ENCODE data around the gene VGLL4. TPM values are rescaled to one million over a fixed set of nuclear protein-coding genes. Genes with fewer than 3 reads are reported as not detected.
"Not testable (repeated sequence)": the region's sequence is repeated elsewhere in the genome, so short reads cannot be mapped to it uniquely, and the experiment has no call there.

The VGLL4 gene
- total RNA-seq, 2 experiments from 2014 or later: 37.1 TPM

GRCh38 chr3:11521167-11521566 lies 122.5 kb downstream of the VGLL4 start:
- ATAC-seq: no peak
- CTCF ChIA-PET: no interaction called here

GRCh38 chr3:11517601-11518000 lies 126.1 kb downstream of the VGLL4 start:
- ATAC-seq: no peak
- Mint-ChIP-seq H3K9me3 (ENCODE audit: insufficient read depth) (no peaks in the 10 kb centered on the region), H3K27ac (no peak overlapping the region), H3K27me3 (ENCODE audit: low read depth) (no peaks in the 10 kb centered on the region), H3K4me1 (ENCODE audit: low read depth) (peaks cover 16% of the 10 kb centered on the region), H3K36me3 (ENCODE audit: low read depth) (peaks cover 3% of the 10 kb centered on the region), H3K4me3 (no peak overlapping the region)
- ChIA-PET POLR2A (no interaction called here), CTCF (no interaction called here)
- no peak for DNase-seq

More at GRCh38 chr3:11521167-11521566, 122.5 kb downstream of the VGLL4 start:
- Mint-ChIP-seq H3K4me3 (no peak overlapping the region), H3K36me3 (ENCODE audit: low read depth) (no peaks in the 10 kb centered on the region), H3K27ac (no peak overlapping the region), H3K4me1 (ENCODE audit: low read depth) (no peaks in the 10 kb centered on the region), H3K27me3 (ENCODE audit: low read depth) (no peaks in the 10 kb centered on the region), H3K9me3 (ENCODE audit: insufficient read depth) (no peaks in the 10 kb centered on the region)
- POLR2A ChIA-PET: no interaction called here
- DNase-seq: no peak

- no peak for ATAC-seq
- CTCF ChIA-PET: no interaction called here
- Mint-ChIP-seq H3K4me3 (no peak overlapping the region), H3K36me3 (ENCODE audit: low read depth) (peaks cover 3% of the 10 kb centered on the region), H3K9me3 (ENCODE audit: insufficient read depth) (no peaks in the 10 kb centered on the region), H3K27me3 (ENCODE audit: low read depth) (no peaks in the 10 kb centered on the region), H3K27ac (no peak overlapping the region), H3K4me1 (ENCODE audit: low read depth) (peaks cover 16% of the 10 kb centered on the region)
- no peak for DNase-seq
- POLR2A ChIA-PET: no interaction called here
These were observed 129.4 kb downstream of the VGLL4 start for GRCh38 chr3:11514191-11514821.

GRCh38 chr3:11513817-11514135 lies 129.9 kb downstream of the VGLL4 start:
- Mint-ChIP-seq H3K4me1 (ENCODE audit: low read depth) (peaks cover 16% of the 10 kb centered on the region), H3K4me3 (no peak overlapping the region), H3K27me3 (ENCODE audit: low read depth) (no peaks in the 10 kb centered on the region), H3K36me3 (ENCODE audit: low read depth) (peaks cover 3% of the 10 kb centered on the region), H3K27ac (no peak overlapping the region), H3K9me3 (ENCODE audit: insufficient read depth) (no peaks in the 10 kb centered on the region)
- ChIA-PET CTCF (no interaction called here), POLR2A (no interaction called here)
- no peak for DNase-seq
- no peak for ATAC-seq

- H3K27ac Mint-ChIP-seq; POLR2A ChIA-PET; ATAC-seq; DNase-seq; H3K4me3 Mint-ChIP-seq; H3K36me3 Mint-ChIP-seq (ENCODE audit: low read depth); H3K27me3 Mint-ChIP-seq (ENCODE audit: low read depth); H3K9me3 Mint-ChIP-seq (ENCODE audit: insufficient read depth); CTCF ChIA-PET: not testable (repeated sequence)
- peaks cover 16% of the 10 kb centered on the region for H3K4me1 Mint-ChIP-seq (ENCODE audit: low read depth)
These were observed 130.4 kb downstream of the VGLL4 start for GRCh38 chr3:11513125-11513816.

- H3K27me3 Mint-ChIP-seq (ENCODE audit: low read depth); POLR2A ChIA-PET; H3K9me3 Mint-ChIP-seq (ENCODE audit: insufficient read depth); H3K4me3 Mint-ChIP-seq; H3K27ac Mint-ChIP-seq; CTCF ChIA-PET; DNase-seq; ATAC-seq; H3K36me3 Mint-ChIP-seq (ENCODE audit: low read depth): not testable (repeated sequence)
- peaks cover 21% of the 10 kb centered on the region for H3K4me1 Mint-ChIP-seq (ENCODE audit: low read depth)
These were observed 132.1 kb downstream of the VGLL4 start for GRCh38 chr3:11511606-11512005.

GRCh38 chr3:11510356-11510755 lies 133.4 kb downstream of the VGLL4 start:
- Mint-ChIP-seq H3K9me3 (ENCODE audit: insufficient read depth) (peaks cover 6% of the 10 kb centered on the region), H3K4me1 (ENCODE audit: low read depth) (peaks cover 17% of the 10 kb centered on the region), H3K27me3 (ENCODE audit: low read depth) (no peaks in the 10 kb centered on the region), H3K4me3 (no peak overlapping the region), H3K36me3 (ENCODE audit: low read depth) (peaks cover 4% of the 10 kb centered on the region), H3K27ac (no peak overlapping the region)
- POLR2A ChIA-PET: no interaction called here
- DNase-seq: no peak
- ATAC-seq: no peak
- CTCF ChIA-PET: no interaction called here

GRCh38 chr3:11510001-11510340 lies 133.7 kb downstream of the VGLL4 start:
- no peak for DNase-seq
- Mint-ChIP-seq H3K9me3 (ENCODE audit: insufficient read depth) (peaks cover 6% of the 10 kb centered on the region), H3K36me3 (ENCODE audit: low read depth) (peaks cover 4% of the 10 kb centered on the region), H3K27me3 (ENCODE audit: low read depth) (no peaks in the 10 kb centered on the region), H3K27ac (no peak overlapping the region), H3K4me3 (no peak overlapping the region), H3K4me1 (ENCODE audit: low read depth) (peaks cover 16% of the 10 kb centered on the region)
- ChIA-PET POLR2A (no interaction called here), CTCF (no interaction called here)
- ATAC-seq: no peak

GRCh38 chr3:11509173-11510000 lies 134.3 kb downstream of the VGLL4 start:
- H3K9me3 Mint-ChIP-seq (ENCODE audit: insufficient read depth): peaks cover 6% of the 10 kb centered on the region
- DNase-seq: no peak
- no peaks in the 10 kb centered on the region for H3K27me3 Mint-ChIP-seq (ENCODE audit: low read depth)
- peaks cover 11% of the 10 kb centered on the region for H3K4me1 Mint-ChIP-seq (ENCODE audit: low read depth)
- H3K27ac Mint-ChIP-seq: no peak overlapping the region
- peaks cover 1% of the 10 kb centered on the region for H3K36me3 Mint-ChIP-seq (ENCODE audit: low read depth)
- ChIA-PET CTCF (no interaction called here), POLR2A (no interaction called here)
- ATAC-seq: no peak
- no peak overlapping the region for H3K4me3 Mint-ChIP-seq

- H3K27me3 Mint-ChIP-seq (ENCODE audit: low read depth): no peaks in the 10 kb centered on the region
- ChIA-PET POLR2A (no interaction called here), CTCF (no interaction called here)
- no peak overlapping the region for H3K27ac Mint-ChIP-seq
- no peak for DNase-seq
- H3K4me1 Mint-ChIP-seq (ENCODE audit: low read depth): peaks cover 5% of the 10 kb centered on the region
- H3K36me3 Mint-ChIP-seq (ENCODE audit: low read depth): peaks cover 1% of the 10 kb centered on the region
- H3K4me3 Mint-ChIP-seq: no peak overlapping the region
- peaks cover 6% of the 10 kb centered on the region for H3K9me3 Mint-ChIP-seq (ENCODE audit: insufficient read depth)
- ATAC-seq: no peak
These were observed 135.2 kb downstream of the VGLL4 start for GRCh38 chr3:11508346-11509172.

GRCh38 chr3:11507719-11508118 lies 136.0 kb downstream of the VGLL4 start:
- CTCF ChIA-PET: no interaction called here
- Mint-ChIP-seq H3K9me3 (ENCODE audit: insufficient read depth) (peaks cover 6% of the 10 kb centered on the region), H3K4me1 (ENCODE audit: low read depth) (peaks cover 5% of the 10 kb centered on the region), H3K27me3 (ENCODE audit: low read depth) (no peaks in the 10 kb centered on the region), H3K36me3 (ENCODE audit: low read depth) (peaks cover 1% of the 10 kb centered on the region), H3K27ac (no peak overlapping the region), H3K4me3 (no peak overlapping the region)
- DNase-seq (no peak), ATAC-seq (no peak)
- POLR2A ChIA-PET: no interaction called here

Measured in activated CD8-positive, alpha-beta T cell treated with anti-CD3 and anti-CD28 coated beads, Interleukin-2, amount 10 ng/mL, durations not matched to agents 7 days and 5 days (primary cell).